NCI-H1105 treated with DMSO at 0.1 percent for 48 hours (cell line): ENCODE measurements around the gene RGL3.
"Not testable (repeated sequence)": the region's sequence is repeated elsewhere in the genome, so short reads cannot be mapped to it uniquely, and the experiment has no call there.

Experiments used
- DNase-seq: peaks from one replicate; lab custom pipeline; 2025; lab: John Stamatoyannopoulos, UW

The RGL3 gene

GRCh38 chr19:11361771-11362731 is 57.1 kb downstream of the RGL3 start:
- DNase-seq = no peak

DNA sequence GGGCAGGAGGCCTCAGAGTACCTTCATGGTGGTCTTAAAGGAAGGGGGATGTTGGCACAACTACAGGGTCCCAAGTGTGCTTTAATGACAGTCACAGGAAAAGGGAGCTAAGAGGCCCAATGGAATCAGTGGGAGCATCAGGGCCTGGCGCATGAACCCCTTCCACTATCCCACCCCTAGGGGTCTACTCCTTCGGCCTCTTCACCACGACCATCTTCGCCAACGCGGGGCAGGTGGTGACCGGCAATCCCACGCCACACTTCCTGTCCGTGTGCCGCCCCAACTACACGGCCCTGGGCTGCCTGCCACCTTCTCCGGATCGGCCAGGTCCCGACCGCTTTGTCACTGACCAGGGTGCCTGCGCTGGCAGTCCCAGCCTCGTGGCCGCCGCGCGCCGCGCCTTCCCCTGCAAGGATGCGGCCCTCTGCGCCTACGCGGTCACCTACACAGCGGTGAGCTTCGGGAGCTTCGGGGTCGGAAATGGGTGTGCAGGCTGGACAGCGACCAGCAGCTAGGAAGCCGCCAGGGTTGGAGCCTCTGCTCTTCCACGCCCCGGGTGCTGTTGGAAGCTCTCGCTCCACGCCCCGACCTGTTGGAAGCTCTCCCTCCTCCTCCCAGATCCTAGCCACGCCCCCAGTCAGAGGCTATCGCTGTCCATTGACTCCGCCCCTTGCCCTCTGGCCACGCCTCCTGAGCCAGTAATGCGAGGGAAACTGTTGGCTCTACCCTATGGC is 57.9 kb downstream of the RGL3 start:
- DNase-seq = no peak

DNA sequence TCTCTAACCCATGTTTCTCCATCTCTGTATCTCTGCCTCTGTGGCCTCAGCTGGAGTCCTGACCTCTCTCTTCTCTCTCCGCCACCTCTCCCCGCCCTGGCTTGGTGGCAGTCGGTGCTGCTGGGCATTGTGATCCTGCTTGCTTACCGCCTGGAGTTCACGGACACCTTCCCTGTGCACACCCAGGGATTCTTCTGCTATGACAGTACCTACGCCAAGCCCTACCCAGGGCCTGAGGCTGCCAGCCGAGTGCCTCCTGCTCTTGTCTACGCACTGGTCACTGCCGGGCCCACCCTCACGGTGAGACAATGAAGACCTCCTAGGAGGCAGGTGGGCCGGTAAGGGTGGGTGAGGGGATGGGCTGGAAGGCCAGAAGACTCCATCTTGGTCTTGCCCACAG is 59.7 kb downstream of the RGL3 start:
- DNase-seq = no peak

GRCh38 chr19:11356676-11357550 is 62.2 kb downstream of the RGL3 start:
- peak; percentile 21 for DNase-seq

DNA sequence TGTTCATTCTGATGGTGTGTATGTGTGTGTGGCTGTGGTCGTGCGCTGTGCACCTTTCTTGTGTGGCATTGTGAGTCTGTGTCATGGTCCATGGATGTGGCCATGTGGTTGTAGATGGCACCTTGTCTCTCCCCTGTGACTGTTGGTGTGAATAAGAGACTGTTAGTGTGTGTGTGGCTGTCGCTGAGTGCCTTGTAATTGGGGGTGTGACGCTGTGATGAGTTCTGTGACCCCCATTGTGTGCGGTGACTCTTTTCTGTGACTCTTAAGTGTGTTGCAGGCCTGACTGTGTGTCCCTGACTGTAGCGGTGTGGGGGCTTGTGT is 63.1 kb downstream of the RGL3 start:
- DNase-seq = no peak

- peak; percentile 55 for DNase-seq
Observed at GRCh38 chr19:11355160-11356073, 63.7 kb downstream of the RGL3 start, which contains the start of gene PLPPR2. Gene PLPPR2 (plus strand): TSS chr19:11355432. CDS start chr19:11357674, 2,242 bp downstream.

GRCh38 chr19:11354102-11354501 is 65.0 kb downstream of the RGL3 start:
- not testable (repeated sequence) for DNase-seq

- no peak for DNase-seq
Observed at GRCh38 chr19:11349171-11349570, 69.9 kb downstream of the RGL3 start.

- no peak for DNase-seq
Observed at GRCh38 chr19:11347546-11348039, 71.5 kb downstream of the RGL3 start.

GRCh38 chr19:11346104-11346940 is 72.8 kb downstream of the RGL3 start, which contains the start of the genes CCDC159 and TMEM205:
Gene CCDC159 (plus strand): TSS chr19:11346519. CDS start chr19:11346607, 88 bp downstream.
Gene TMEM205 (minus strand): TSS chr19:11346268. CDS start chr19:11345619, 649 bp downstream.
- peak; percentile 99 for DNase-seq

- no peak for DNase-seq
Observed at GRCh38 chr19:11345122-11345803, 73.9 kb downstream of the RGL3 start.
